Naive thymus-derived CD4-positive, alpha-beta T cell (primary cell): ENCODE results near the gene ZBTB20. TPM values are rescaled to one million over a fixed set of nuclear protein-coding genes. Genes with fewer than 3 reads are reported as not detected.

ENCODE experiments used
- ATAC-seq: fragments of 150-1000 bp; cut with Tn5 transposase; 2 replicates; pipeline ENCODE4 v1.10.0; 2021; ENCODE audit warnings: mild to moderate bottlenecking, moderate library complexity
- CTCF ChIA-PET: fragments of 350-600 bp; sonication (Branson Sonifier 250); formaldehyde crosslinking; loops from one replicate; lab custom pipeline; 2021; ENCODE audit warnings: antibody characterized with exemption; lab: Charles Lee
- POLR2A ChIA-PET: fragments of 350-600 bp; sonication (Branson Sonifier 250); formaldehyde crosslinking; loops from one replicate; lab custom pipeline; 2021; ENCODE audit warnings: antibody characterized with exemption, inconsistent platforms; lab: Charles Lee
- DNase-seq, 9 donors: peaks; one replicate each; pipeline versions ENCODE4 v3.0.0 to v3.0.0-alpha.2; 2020 to 2022; ENCODE audit warnings: mixed read lengths in 1 of 9
- H3K27ac ChIP-seq: one replicate; pipeline ENCODE4 v1.7.0; 2013; ENCODE audit warnings: mild to moderate bottlenecking, low read depth, low read length, moderate library complexity
- H3K27me3 ChIP-seq, 2 donors: one replicate each; pipeline ENCODE4 v1.7.0; 2013; ENCODE audit warnings: low read length in 2 of 2, mild to moderate bottlenecking in 2 of 2, moderate library complexity in 2 of 2; ENCODE audit not compliant: control insufficient read depth in 2 of 2, insufficient read depth in 2 of 2
- H3K36me3 ChIP-seq, 3 experiments: 1 replicate in 2 of 3; 2 replicates in 1 of 3; pipeline ENCODE4 v1.7.0; 2013; ENCODE audit warnings: low read length in 3 of 3, mild to moderate bottlenecking in 3 of 3, moderate library complexity in 1 of 3; ENCODE audit not compliant: insufficient read depth in 3 of 3, control insufficient read depth in 2 of 3
- H3K4me1 ChIP-seq, 2 donors: one replicate each; pipeline ENCODE4 v1.7.0; 2013; ENCODE audit warnings: low read length in 2 of 2, mild to moderate bottlenecking in 2 of 2, moderate library complexity in 1 of 2; ENCODE audit not compliant: control insufficient read depth in 2 of 2, insufficient read depth in 2 of 2
- H3K4me3 ChIP-seq: 2 replicates; pipeline ENCODE4 v1.7.0; 2013; ENCODE audit warnings: mild to moderate bottlenecking, low read length
- H3K9me3 ChIP-seq, 3 experiments: 1 replicate in 2 of 3; 2 replicates in 1 of 3; pipeline ENCODE4 v1.7.0; 2013; ENCODE audit warnings: low read length in 3 of 3; ENCODE audit not compliant: control insufficient read depth in 2 of 3
- H3K27ac Mint-ChIP-seq, 9 donors: one replicate each; pipeline ENCODE4 v1.8.0; 2020 to 2022; ENCODE audit warnings: mixed read lengths in 9 of 9, mild to moderate bottlenecking in 8 of 9, moderate library complexity in 5 of 9, inconsistent platforms in 2 of 9
- H3K27me3 Mint-ChIP-seq, 5 donors: one replicate each; pipeline ENCODE4 v1.8.0; 2021 to 2022; ENCODE audit warnings: mixed read lengths in 5 of 5, mild to moderate bottlenecking in 1 of 5
- H3K36me3 Mint-ChIP-seq, 5 donors: one replicate each; pipeline ENCODE4 v1.8.0; 2020 to 2022; ENCODE audit warnings: mixed read lengths in 5 of 5, mild to moderate bottlenecking in 3 of 5, inconsistent platforms in 1 of 5
- H3K4me1 Mint-ChIP-seq, 7 donors: one replicate each; pipeline ENCODE4 v1.8.0; 2020 to 2022; ENCODE audit warnings: mixed read lengths in 7 of 7, mild to moderate bottlenecking in 3 of 7, inconsistent platforms in 1 of 7
- H3K4me3 Mint-ChIP-seq, 10 donors: one replicate each; pipeline ENCODE4 v1.8.0; 2020 to 2022; ENCODE audit warnings: mild to moderate bottlenecking in 10 of 10, mixed read lengths in 10 of 10, moderate library complexity in 6 of 10, inconsistent platforms in 2 of 10
- H3K9me3 Mint-ChIP-seq, 11 donors: one replicate each; pipeline ENCODE4 v1.8.0; 2020 to 2022; ENCODE audit warnings: mixed read lengths in 11 of 11, mild to moderate bottlenecking in 4 of 11, inconsistent platforms in 1 of 11, moderate library complexity in 1 of 11
- intact Hi-C, 2 donors: fragments of 100-400 bp; cut with micrococcal nuclease; formaldehyde crosslinking; loops; one replicate each; pipeline ENCODE4 v1.15.1; 2023
- polyA plus RNA-seq, 2 donors: library from polyadenylated mRNA; unstranded; fragments of 300-500 nt; fragmentation: Illumina TruSeq; gene quantifications; one replicate each; pipeline ENCODE4 v1.2.3, GENCODE V29; 2021
- total RNA-seq, 6 experiments: library from RNA in 5 of 6; stranded (reverse) in 5 of 6; gene quantifications; 1 replicate in 5 of 6; 2 replicates in 1 of 6; pipeline ENCODE4 v1.2.3 and lab custom pipeline; 2021 to 2026

Gene ZBTB20
- total and polyA plus RNA-seq, 7 experiments from 2014 or later, result 14.9 to 69.5 (median 59.2) TPM

DNA sequence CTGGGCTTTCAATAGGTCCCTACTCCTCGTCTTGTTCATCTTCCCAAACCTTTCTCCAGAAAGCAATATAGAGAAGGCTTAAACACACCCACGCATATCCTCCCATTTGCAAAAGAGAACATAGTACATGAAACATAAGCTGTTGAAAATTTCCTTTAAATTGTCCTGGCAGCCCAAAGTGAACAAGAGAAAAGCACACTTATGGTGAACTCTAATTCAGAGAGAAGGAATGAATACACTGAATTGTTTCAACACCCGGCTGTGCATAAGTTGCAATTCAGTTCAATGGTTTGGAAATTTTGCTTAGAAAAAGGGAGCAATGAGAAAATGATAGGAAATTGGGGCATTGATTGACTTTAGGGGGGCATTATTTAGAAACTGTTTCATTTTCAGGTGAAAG lies 650.6 kb downstream of the ZBTB20 start:
- H3K27me3 ChIP-seq, result no peaks in the 10 kb centered on the region
- H3K9me3 ChIP-seq, result no peaks in the 10 kb centered on the region
- H3K9me3 Mint-ChIP-seq, result no peaks in the 10 kb centered on the region
- ChIA-PET CTCF (no interaction called here), POLR2A (no interaction called here)
- peaks cover 0 to 22% (median 0%) of the 10 kb centered on the region in 5 donors for H3K27me3 Mint-ChIP-seq
- H3K27ac ChIP-seq, result no peak overlapping the region
- intact Hi-C loops, result no loop called here
- no peak overlapping the region for H3K27ac Mint-ChIP-seq
- DNase-seq (no peak), ATAC-seq (no peak)
- H3K4me1 ChIP-seq, result peaks cover 7 to 13% of the 10 kb centered on the region in 2 donors
- H3K4me3 ChIP-seq, result no peak overlapping the region
- H3K36me3 ChIP-seq, result no peaks in the 10 kb centered on the region
- H3K4me3 Mint-ChIP-seq, result no peak overlapping the region
- H3K36me3 Mint-ChIP-seq, result peaks cover 0 to 29% (median 13%) of the 10 kb centered on the region in 5 donors
- H3K4me1 Mint-ChIP-seq, result peaks cover 18 to 46% (median 24%) of the 10 kb centered on the region in 7 donors

- peaks cover 0 to 22% (median 0%) of the 10 kb centered on the region in 5 donors for H3K27me3 Mint-ChIP-seq
- H3K27ac Mint-ChIP-seq, result no peak overlapping the region
- no peaks in the 10 kb centered on the region for H3K27me3 ChIP-seq
- DNase-seq, result no peak
- intact Hi-C loops, result no loop called here
- H3K36me3 ChIP-seq, result no peaks in the 10 kb centered on the region
- H3K4me1 Mint-ChIP-seq, result peaks cover 18 to 44% (median 22%) of the 10 kb centered on the region in 7 donors
- H3K4me3 Mint-ChIP-seq, result no peak overlapping the region
- H3K9me3 ChIP-seq, result no peaks in the 10 kb centered on the region
- no peak for ATAC-seq
- POLR2A ChIA-PET, result no interaction called here
- H3K36me3 Mint-ChIP-seq, result peaks cover 0 to 29% (median 13%) of the 10 kb centered on the region in 5 donors
- H3K9me3 Mint-ChIP-seq, result no peaks in the 10 kb centered on the region
- no peak overlapping the region for H3K4me3 ChIP-seq
- CTCF ChIA-PET, result no interaction called here
- peaks cover 7 to 13% of the 10 kb centered on the region in 2 donors for H3K4me1 ChIP-seq
- H3K27ac ChIP-seq, result no peak overlapping the region
These were observed 651.1 kb downstream of the ZBTB20 start for GRCh38 chr3:114496021-114496434.

- H3K4me1 ChIP-seq, result peaks cover 0 to 3% of the 10 kb centered on the region in 2 donors
- Mint-ChIP-seq H3K4me1 (peaks cover 7 to 30% (median 12%) of the 10 kb centered on the region in 7 donors), H3K27me3 (peaks cover 0 to 13% (median 0%) of the 10 kb centered on the region in 5 donors), H3K36me3 (peaks cover 0 to 26% (median 12%) of the 10 kb centered on the region in 5 donors), H3K27ac (no peak overlapping the region), H3K4me3 (no peak overlapping the region), H3K9me3 (no peaks in the 10 kb centered on the region)
- ATAC-seq (no peak), DNase-seq (no peak)
- ChIA-PET POLR2A (no interaction called here), CTCF (no interaction called here)
- no peaks in the 10 kb centered on the region for H3K27me3 ChIP-seq
- no peak overlapping the region for H3K27ac ChIP-seq
- H3K36me3 ChIP-seq, result no peaks in the 10 kb centered on the region
- intact Hi-C loops, result no loop called here
- no peaks in the 10 kb centered on the region for H3K9me3 ChIP-seq
- H3K4me3 ChIP-seq, result no peak overlapping the region
These were observed 652.6 kb downstream of the ZBTB20 start for GRCh38 chr3:114494498-114494897.

DNA sequence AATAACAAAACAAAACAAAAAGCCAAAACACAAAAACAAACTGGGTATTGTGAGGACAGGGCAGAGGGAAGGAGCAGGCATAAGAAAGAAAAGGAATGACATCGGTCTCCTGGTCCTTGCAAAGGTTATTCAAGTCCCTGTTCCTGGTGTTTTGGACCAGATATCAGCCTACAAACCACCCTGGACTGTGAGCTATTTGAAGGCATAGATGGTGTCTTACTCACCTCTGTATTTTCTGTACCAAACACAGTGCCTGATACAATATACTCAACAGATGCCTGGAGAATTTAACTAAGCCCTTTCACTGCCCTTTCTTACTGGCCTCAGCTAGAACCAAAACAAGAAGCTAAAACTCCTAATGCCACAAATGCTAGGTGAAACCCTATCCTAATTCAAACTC lies 656.3 kb downstream of the ZBTB20 start:
- ATAC-seq (no peak), DNase-seq (no peak)
- Mint-ChIP-seq H3K27ac (no peak overlapping the region), H3K27me3 (no peaks in the 10 kb centered on the region), H3K4me3 (no peak overlapping the region), H3K36me3 (peaks cover 0 to 21% (median 4%) of the 10 kb centered on the region in 5 donors), H3K4me1 (peaks cover 3 to 12% (median 6%) of the 10 kb centered on the region in 7 donors), H3K9me3 (no peaks in the 10 kb centered on the region)
- Histone ChIP-seq H3K9me3 (no peaks in the 10 kb centered on the region), H3K36me3 (no peaks in the 10 kb centered on the region), H3K4me3 (no peak overlapping the region), H3K27me3 (no peaks in the 10 kb centered on the region), H3K4me1 (no peaks in the 10 kb centered on the region), H3K27ac (no peak overlapping the region)
- ChIA-PET POLR2A (no interaction called here), CTCF (no interaction called here)
- intact Hi-C loops, result no loop called here

DNA sequence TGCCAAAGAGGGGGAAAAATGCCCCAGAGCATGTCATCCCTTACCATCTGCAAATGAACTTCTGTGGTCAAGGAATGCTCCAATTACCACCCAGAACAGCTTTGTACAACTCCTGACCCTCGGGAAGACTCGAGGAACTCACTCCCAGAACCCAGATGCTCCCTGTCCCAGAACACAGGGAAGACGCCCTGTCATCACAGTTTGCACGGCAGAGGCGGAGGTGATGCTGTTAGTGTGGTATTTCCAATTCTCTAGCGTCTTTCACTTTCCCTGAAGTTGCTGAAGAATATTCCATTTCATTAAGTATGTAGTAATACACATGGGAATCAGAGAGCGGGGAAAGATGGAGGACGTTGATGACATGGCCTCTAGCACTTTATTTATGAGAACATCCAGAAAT lies 659.6 kb downstream of the ZBTB20 start:
- intact Hi-C loops, result no loop called here
- Mint-ChIP-seq H3K4me3 (no peak overlapping the region), H3K27ac (no peak overlapping the region), H3K27me3 (no peaks in the 10 kb centered on the region), H3K9me3 (no peaks in the 10 kb centered on the region), H3K36me3 (peaks cover 0 to 18% (median 0%) of the 10 kb centered on the region in 5 donors), H3K4me1 (peaks cover 0 to 25% (median 11%) of the 10 kb centered on the region in 7 donors)
- Histone ChIP-seq H3K27ac (no peak overlapping the region), H3K36me3 (no peaks in the 10 kb centered on the region), H3K4me1 (no peaks in the 10 kb centered on the region), H3K4me3 (no peak overlapping the region), H3K27me3 (no peaks in the 10 kb centered on the region), H3K9me3 (no peaks in the 10 kb centered on the region)
- ATAC-seq (no peak), DNase-seq (no peak)
- POLR2A ChIA-PET, result no interaction called here
- CTCF ChIA-PET, result no interaction called here

- Histone ChIP-seq H3K27ac (no peak overlapping the region), H3K4me3 (no peak overlapping the region), H3K36me3 (no peaks in the 10 kb centered on the region), H3K9me3 (no peaks in the 10 kb centered on the region), H3K4me1 (peaks cover 7 to 9% of the 10 kb centered on the region in 2 donors), H3K27me3 (no peaks in the 10 kb centered on the region)
- H3K4me1 Mint-ChIP-seq, result peaks cover 16 to 44% (median 28%) of the 10 kb centered on the region in 7 donors
- CTCF ChIA-PET, result no interaction called here
- POLR2A ChIA-PET, result no interaction called here
- DNase-seq (no peak), ATAC-seq (no peak)
- H3K4me3 Mint-ChIP-seq, result no peak overlapping the region
- intact Hi-C loops, result no loop called here
- H3K9me3 Mint-ChIP-seq, result peaks cover 0 to 2% (median 0%) of the 10 kb centered on the region in 11 donors
- H3K27me3 Mint-ChIP-seq, result no peaks in the 10 kb centered on the region
- peaks cover 0 to 28% (median 0%) of the 10 kb centered on the region in 5 donors for H3K36me3 Mint-ChIP-seq
- no peak overlapping the region for H3K27ac Mint-ChIP-seq
These were observed 662.2 kb downstream of the ZBTB20 start for GRCh38 chr3:114484919-114485318.

DNA sequence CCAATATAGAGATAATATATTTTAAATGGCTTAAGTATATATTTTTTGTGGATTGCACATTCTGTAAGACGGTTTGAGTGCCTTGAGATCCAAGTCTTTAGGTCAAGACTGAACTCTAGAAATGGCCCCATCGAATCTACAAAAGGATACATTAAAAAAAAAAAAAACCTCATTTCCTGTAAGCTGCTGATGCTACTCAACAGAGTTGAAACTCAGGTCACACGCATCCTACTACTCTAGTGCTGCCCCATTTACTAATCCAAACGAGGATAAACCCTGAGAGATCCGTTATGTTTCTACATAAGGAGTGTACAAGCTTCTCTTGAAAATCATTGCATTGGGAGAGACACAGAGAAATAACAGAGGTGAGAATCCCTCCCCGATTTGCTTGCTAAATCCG lies 666.0 kb downstream of the ZBTB20 start:
- ChIA-PET POLR2A (no interaction called here), CTCF (no interaction called here)
- no peak for ATAC-seq

More for the DNA sequence above, 666.0 kb downstream of the ZBTB20 start:
- Histone ChIP-seq H3K27ac (no peak overlapping the region), H3K4me3 (no peak overlapping the region), H3K36me3 (no peaks in the 10 kb centered on the region), H3K9me3 (no peaks in the 10 kb centered on the region), H3K27me3 (no peaks in the 10 kb centered on the region), H3K4me1 (peaks cover 7 to 9% of the 10 kb centered on the region in 2 donors)
- Mint-ChIP-seq H3K27ac (no peak overlapping the region), H3K36me3 (peaks cover 0 to 16% (median 0%) of the 10 kb centered on the region in 5 donors), H3K9me3 (peaks cover 0 to 2% (median 0%) of the 10 kb centered on the region in 11 donors), H3K4me3 (no peak overlapping the region), H3K27me3 (no peaks in the 10 kb centered on the region), H3K4me1 (peaks cover 15 to 44% (median 24%) of the 10 kb centered on the region in 7 donors)
- intact Hi-C loops, result no loop called here
- DNase-seq, result no peak
